Esophagus mucosa (tissue), 1 donor: ENCODE data around the gene C10orf71. TPM values are rescaled to one million over a fixed set of nuclear protein-coding genes. Genes with fewer than 3 reads are reported as not detected.

ENCODE experiments used
- ATAC-seq: fragments of 200-7000 bp; cut with Tn5 transposase; one replicate; pipeline ENCODE4 v1.9.1; 2020
- total RNA-seq: library from RNA; stranded (reverse); gene quantifications from one replicate; pipeline ENCODE4 v1.2.4, GENCODE V29; 2023
- donor health status: DM: yes; HTN: yes; CAD: no.

C10orf71 gene
- total RNA-seq, 1 donor from 2014 or later = not detected

DNA sequence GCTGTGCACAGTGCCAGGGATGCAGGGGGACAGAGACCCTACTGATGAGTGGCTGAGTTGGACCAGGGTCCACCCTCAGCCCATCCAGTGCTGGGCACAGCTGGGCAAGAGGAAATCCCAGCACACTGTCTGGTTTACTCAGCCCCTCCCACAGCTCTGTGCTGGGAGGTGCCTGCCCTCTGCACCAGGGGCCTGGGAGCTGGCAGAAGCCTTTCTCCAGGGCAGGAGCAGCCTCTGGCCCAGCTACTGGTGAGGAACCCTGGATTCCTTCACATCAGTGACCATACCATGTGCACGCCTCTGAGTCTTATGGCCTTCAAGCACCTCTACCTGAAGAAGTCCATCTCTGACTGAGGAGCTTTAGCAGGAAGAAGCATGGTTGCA is 25.9 kb upstream of the C10orf71 start:
- peak; percentile 12 for ATAC-seq

DNA sequence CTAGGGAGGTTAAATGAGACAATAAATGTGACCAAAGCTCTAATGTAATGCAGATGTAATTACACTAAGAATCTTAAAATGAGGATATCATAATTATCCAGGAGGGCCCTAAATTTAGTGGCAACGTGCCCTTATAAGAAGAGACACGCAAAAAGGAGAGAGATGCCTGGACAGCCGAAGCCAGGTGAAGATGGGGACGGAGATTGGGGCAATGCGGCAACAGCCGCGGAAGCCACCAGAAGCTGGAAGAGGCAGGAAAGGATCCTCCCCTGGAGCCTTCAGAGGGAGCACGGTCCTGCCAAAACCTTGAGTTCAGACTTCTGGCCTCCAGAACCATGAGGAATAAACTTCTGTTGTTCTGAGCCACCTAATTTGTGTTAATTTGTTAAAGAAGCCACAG is 25.3 kb upstream of the C10orf71 start:
- no peak for ATAC-seq

DNA sequence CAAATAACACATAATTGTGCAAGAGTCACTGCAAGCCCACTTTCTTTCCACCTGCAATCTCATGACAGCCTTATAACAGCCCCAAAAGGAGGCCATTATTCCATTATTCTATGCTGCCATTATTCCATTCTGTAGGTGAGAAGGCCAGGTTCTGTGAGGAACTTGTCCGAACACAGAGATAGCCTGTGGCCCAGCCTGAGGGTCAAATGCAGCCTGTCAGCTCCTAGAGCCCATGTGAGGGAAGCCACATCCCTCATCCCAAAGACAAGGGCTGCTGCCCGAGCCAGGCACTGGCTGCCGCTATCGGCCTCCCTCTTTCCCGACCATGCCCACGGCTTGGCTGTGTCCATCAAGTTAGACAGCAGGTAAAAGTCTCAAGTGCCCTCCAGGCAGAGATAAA is 24.1 kb upstream of the C10orf71 start:
- ATAC-seq = no peak

DNA sequence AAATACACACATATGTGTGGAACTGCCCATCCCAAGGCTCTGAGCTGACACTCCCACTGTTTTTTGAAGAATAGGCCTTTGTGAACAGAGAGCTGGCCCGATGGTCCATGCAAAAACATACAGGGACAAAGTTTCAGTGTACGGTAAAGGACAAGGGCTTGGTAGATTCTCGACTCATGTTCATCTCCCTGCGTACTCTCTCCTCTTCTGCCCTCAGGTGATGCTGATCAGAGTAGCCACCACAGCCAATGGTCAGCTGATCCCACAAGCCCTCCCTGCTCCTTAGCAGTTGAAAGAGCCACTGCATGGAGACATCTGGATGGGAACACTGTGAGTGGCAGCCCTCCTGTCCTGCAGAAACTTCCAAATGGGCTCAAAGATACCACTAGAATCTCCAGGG is 23.1 kb upstream of the C10orf71 start:
- no peak for ATAC-seq

DNA sequence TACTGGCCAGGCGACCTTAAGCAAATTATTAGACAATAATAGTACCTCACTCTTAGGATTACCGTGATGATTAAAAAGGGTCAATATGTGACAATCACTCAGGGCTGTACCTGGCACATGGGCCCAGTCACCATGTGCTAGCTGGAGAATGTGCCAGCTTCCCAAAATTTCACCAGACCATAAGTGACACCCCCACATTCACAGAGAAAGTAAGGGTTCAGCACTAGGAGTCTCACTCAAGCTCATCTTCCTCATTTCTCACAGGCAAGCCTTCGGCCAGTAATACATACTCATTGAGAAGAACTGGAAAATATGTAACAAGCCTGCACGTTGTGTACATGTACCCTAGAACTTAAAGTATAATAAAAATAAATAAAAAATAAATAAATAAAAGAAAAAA is 22.4 kb upstream of the C10orf71 start:
- ATAC-seq = no peak

DNA sequence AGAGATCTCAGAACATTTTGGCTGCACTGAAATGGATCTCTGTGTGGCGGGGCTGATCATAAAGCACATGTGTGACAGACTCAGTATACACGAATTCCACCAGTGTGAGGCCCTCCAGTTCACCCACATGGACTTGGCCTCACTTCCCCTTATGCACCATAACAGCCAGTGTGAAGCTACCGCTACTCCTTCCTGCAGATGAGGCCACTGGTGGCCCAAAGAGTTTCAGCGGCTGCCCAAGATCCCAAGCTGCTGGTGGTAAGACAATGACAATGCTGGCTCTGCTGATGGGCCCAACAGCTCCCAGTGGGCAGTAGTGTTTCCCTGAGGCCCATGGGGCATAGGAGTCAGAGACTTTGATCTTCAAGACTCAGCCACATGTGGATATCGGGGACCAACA is 21.0 kb upstream of the C10orf71 start:
- no peak for ATAC-seq

DNA sequence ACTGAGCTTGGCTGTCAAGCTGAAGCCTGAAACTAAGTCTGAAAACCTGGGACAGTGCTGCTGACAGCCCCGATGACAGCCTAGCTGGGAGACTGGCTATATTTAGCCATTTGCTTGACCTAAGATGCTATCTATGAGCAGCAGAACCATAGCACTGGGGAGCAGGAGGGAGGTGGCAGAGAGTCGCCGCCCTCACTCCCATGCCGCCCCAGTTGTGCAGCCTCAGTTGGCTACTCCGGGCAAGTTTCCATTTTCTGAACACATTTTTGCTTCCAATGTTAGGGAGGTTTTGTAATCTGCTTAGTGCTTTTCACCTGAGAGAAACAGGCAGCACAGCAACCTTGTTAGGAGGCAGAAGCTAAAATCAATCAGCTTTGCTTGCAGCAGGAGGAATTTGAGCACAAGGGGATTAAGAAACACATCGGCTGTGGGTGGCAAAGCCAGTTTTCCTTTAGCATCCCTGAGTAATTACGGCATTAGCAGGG is 20.4 kb upstream of the C10orf71 start:
- no peak for ATAC-seq

DNA sequence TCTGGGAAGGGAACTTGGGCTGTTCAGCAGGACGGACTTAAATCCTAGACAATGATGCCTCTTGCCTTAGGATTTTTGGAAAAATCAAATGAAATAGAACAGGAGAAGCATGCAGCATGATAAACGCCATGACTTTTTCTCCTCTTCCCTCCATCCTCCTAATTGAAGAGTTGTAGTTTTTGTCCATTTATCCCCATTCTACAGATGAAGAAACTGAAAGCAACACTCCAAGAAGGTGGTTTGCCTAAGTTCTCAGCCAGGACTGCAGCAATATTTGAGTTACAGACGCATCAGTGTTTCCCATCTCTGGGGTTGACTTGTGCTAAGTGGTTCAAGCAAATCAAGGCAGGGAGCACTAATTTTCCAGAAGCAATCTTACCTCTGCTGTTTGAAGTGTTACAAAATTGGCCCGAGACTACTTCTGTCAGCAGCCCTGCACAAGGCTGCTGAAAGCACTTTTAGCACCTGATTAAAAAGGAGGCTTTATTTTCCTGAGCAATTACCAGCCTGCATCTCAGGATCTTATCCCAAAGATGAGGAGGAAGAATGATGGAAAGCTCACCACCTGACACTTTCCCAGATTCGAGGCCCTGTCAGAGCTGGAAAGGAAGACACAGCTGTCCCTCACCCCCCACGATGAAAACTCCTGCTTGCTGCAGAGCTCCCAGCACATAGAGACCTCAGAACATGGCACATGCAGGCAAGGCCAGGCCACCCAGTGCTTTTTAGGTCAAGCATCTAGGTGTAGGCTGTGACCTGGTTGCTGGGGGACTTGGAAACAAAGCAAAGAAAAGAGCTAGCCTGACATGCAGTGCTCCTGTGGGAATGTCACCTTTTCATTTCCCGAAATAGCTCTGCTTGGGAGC is 19.7 kb upstream of the C10orf71 start:
- ATAC-seq = no peak

DNA sequence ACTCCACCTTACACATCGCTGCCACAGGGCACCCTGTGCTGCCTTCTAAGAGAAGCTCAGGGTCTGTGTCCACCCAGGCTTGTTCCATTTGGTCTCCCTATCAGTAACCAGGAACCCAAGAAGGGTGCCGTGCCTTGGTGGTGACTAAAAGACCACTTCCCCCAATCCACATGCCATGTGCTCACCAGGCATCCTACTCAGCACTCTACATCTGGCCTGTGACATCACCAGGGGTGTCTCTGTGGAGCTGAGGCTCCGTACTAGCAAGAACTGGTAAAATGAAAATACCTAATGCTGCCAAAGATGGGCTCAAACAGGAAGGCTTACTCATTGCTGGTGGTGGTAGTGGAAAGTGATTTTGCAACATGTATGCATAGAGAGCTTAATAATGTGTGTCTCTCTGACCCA is 19.0 kb upstream of the C10orf71 start:
- no peak for ATAC-seq

DNA sequence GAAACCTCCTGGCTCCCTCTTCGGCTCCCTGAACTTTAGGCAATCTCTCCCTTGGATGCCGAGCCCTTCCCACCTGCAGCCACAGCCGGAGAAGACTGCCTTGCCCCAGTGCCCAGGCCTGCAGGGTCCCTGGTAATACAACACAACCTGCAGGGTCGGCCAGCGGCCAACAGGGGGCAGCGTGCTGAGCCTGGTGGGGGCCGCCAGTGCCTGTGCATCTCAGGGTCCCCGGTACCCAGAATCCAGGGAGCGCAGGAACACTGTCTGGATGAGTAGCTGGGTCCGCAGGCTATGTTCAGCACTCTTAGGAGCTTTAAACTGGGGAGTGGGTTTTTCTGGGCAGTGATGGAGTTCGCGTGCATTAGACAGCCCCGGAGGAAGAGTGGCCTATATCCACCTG is 17.5 kb upstream of the C10orf71 start:
- no peak for ATAC-seq

DNA sequence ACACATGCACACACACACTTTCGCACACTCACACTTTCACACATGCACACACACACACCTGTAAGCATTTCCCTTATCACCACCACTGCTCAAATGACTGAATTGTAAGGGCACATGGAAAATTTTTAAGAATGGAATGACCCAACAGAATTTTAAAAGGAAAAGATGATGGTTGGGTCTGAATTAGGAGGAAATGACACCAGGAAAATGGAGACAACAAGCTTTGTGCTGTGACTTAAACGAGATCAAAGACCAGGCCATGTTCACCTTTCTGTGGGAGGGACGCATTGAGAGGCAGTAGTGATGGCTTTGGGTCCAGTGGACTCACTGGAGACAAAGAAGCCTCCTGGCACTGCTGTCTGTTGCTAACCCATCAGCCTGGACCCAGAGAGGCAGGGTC is 16.7 kb upstream of the C10orf71 start:
- no peak for ATAC-seq

DNA sequence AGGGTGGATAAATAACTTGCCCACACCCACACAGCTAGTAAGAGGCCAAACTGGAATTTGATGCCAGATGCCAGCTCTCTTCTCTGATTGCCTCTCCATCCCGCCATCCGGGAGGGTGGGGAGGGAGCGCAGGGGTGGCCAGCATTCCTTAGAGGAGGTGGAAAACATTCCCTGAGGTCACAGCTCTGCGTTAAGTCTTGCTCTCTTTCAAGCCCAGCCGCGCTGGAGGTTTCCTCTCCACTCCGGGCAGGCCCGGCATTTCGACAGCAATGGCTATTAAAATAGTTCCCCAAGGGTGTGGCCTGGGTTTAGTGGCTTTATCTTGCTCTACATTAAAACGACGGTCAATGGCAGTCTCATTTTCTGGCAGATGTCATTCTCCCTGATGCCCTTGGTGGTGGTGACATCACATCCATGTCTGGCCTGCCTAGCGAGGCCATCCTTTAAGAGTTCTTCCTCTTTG is 16.1 kb upstream of the C10orf71 start:
- ATAC-seq = no peak

DNA sequence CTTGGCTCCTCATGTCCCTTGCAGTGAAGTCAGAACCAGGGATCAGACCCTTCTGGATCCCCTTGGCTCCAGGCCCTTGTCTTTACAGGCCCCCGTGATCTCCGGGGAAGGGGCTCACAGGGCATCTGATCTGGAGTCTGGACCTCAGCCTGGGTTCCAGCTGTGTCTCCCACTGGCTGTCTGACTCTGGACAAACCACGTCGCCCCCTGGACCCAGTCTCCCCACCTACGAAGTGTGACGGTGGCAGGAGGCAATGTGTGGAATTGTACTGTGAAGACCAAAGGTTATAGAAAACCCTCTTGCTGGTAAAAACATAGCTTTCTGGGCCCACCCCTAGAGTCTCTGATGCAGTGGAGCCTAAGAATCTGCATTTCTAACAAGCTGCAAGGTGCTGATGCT is 15.5 kb upstream of the C10orf71 start:
- ATAC-seq = no peak

DNA sequence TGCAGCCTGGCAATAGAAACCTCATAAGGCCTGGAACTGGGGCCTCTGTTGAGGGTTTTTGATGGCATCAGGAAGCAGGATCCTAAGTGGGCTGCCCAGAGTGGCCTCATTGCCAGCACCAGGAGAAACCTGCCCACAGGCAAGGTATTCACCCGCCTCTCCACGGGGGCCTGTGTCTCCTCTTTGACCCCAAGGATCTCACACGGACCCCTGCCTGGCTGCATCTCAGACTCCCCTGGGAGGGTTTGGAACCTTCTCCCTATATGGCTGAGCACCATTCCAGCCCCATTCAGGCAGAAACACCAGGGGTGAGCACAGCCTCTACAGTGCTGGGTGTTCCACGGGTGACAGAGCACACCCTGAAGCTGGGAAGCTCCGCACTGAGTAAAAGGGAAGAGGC is 14.6 kb upstream of the C10orf71 start:
- ATAC-seq = no peak

DNA sequence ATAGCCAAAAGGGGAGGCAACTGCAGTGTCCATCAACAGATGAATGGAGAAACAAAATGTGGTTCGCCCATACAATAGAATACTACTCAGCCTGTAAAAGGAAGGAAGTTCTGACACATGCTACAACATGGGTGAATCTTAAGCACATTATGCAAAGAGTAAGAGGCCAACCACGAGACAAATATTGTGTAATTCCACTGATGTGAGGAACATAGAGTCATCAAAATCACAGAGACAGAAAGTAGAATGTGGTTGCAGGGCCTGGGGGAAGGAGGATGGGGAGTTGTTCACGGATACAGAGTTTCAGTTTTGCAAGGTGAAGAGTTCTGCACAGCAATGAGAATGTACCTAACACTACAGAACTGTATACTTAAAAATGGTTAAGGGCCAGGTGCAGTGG is 13.7 kb upstream of the C10orf71 start:
- ATAC-seq = no peak

DNA sequence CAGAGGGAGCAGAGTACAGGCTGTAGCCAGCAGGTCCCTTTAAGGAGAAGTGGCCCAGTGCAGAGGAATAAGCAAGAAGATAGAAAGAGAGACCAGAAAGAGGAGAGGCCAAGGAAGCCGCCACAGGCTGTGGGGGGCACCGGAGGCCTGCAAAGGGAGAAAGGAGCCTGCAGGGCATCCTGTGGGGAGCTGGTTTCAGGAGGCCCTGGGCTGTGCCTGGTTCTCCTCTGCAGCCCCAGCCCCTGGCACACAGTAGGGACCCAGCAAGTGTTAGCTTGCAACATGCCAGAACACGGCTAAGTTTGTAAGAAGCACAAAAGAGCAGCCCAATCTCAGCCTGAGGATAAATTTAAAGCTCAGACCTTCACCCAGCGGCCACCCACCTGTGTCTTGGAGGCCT is 12.3 kb upstream of the C10orf71 start:
- no peak for ATAC-seq

DNA sequence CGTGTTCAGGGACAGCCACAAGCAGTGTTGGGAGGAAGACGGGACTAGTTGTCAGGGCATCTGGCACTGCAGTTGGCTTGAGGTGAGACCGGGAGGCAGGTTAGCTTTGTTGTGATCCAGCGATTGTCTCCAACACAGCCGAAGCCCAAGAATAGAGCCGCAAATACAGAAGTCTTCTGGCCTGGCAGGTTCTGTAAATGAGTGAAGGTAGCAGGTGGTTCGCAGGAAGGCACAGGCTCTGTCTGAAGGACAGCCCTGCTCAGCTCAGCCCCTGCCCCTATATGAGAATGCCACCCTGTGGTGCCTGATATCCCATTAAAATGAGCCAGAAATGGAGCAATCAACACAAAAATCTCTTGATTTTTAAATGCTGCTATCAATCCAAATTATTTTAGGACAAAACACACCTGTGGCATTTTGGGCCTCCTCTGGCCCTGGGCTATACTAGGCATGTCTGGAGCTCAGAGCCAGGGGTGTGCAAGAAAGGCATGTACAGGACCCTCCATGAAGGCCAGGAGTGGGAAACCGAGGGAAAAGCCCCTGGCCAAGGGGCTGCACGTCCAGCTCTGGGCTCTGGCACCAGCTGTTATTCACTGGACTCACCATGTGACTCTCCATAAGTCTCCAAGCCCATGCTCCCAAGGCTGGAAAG is 11.2 kb upstream of the C10orf71 start:
- ATAC-seq = no peak

DNA sequence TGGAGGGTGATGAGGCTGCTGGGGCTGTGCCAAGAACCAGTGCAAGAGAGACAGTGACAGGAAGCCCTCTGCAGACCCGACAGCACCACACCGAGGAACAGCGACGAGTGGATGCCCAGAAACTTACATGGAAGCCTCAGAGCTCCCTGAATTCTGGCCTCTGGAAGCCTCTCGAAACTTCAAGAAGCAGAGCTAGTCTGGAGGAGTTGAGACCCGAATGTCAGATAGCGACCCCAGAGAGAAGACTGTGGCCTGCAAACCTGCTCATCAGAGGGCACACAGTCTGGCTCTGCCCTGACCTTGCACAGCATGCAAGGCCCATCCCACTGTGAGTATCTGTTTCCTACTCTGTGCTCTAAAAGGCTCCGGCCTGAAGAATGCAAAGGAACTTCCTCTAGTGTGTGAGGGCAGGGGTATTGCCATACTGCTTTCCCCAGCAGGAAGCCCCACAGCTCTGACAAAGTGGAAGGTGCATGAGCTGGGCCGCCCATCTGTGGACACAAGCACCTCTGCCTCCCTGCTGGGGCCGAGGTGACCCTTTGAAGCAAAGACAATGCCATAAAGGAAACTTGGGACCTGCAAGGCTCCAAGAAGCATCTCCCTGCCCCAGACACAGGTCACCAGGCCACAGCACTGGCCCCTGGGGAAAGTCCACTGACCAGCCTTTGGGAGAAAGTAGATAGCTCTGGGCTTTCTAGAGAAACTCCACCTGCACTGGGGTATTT is 10.5 kb upstream of the C10orf71 start:
- no peak for ATAC-seq

DNA sequence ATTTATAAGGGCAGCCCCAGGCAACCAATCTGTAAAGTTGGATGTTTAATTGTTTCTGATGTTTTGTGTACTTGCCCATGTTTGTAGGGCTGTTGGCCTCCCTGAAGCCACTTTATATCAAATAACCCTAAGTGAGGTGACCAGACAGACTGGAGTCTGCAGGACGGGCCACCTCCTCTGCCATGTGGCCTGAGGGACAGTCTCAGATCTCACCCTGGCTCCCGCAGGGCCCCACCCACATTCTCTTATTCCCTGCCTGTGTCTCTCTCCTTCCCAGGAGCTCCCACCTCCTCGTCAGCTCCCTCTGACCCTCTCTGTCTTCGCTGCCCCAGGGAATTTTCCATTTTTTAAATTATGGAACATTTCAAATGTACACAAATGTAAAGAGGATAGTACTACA is 9.5 kb upstream of the C10orf71 start:
- ATAC-seq = no peak

DNA sequence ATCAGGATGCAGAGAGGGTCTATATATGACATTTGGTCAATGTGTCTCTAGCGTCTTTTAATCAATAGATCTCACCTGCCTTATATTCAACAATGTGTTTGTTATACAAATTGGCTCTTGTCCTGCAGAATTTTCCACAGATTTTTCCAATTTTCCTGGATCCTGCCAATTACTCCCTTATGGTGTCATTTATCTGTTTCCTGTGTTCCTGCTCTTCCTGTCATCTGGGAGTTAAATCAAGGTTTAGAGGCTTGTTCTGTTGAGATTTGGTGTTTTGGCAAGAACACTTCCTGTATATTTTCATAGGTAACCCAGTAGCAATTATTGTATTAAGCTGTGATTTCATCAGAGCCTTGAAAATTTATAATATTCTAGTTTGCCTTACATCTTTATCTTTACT is 8.8 kb upstream of the C10orf71 start:
- no peak for ATAC-seq

DNA sequence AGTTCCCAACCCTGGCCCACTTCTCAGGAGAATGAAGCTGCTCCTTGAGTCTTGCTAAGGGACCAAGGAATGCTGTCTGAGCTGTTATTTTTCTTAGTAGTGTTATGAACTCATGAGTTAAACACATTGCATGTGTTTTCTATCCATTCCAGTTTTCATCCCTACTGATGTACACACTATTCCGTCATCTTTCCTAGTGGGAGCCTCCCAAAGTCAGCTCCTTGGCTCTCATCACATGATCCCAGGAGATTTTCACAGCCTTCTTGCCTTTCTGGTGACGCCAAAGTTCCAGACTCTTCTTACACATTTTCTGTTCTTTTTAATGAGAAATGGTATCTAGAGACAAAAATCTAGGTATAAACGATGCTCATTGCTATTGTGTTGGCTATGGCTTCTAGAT is 8.4 kb upstream of the C10orf71 start:
- no peak for ATAC-seq

DNA sequence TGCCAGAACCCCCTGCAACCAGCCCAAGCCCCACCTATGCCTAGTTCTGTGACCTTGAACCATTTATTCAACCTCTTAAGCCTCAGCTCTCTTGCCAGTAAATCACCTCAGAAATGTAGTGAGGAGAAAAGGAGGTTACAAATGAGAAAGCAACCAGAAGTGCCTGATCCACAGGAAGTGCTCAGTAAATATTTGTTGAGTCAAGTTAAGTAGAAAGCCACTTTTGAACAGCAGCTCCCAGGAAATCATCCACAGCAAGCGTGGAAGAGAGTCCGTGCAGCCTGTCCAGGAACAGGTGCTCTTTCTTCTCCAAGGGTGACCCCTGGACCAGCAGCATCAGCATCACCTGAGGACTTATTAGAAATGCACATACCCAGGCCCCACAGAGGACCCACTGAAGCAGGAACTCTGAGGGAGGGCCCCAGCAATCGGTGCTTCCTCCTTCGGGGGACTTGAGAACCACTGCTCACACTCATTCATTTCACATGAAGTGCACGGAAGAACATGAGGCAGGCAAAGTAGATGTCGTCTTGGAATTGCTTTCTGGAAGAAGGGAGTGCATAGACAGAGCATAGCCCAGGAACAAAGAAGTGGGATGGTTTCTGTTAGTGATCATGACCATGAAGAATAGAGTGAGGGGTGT is 6.3 kb upstream of the C10orf71 start:
- ATAC-seq = no peak

DNA sequence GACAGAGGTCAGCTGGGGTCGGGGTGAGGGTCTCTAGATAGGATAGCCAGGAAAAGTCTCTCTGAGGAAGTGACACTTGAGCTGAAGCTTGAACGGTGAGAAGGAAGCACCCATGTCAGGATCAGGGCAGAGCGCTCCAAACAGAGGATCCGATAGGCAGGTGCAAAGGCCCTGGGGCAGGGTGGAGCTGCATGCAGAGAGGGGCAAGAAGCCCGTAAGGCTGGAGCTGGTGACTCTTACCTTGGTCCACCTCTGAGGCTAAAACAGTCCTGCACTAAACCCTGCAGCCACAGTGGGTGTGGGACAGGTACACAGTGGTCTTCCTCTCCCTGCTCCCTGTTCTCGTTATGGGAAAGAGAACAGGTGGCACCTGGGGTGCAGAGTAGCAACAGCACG is 5.8 kb upstream of the C10orf71 start:
- no peak for ATAC-seq
